Astrocyte of the cerebellum (primary cell): ENCODE results near the gene HPS3.
"Not testable (repeated sequence)": the region's sequence is repeated elsewhere in the genome, so short reads cannot be mapped to it uniquely, and the experiment has no call there.

Experiments
- DNase-seq: peaks from one replicate; pipeline ENCODE4 v3.0.0-alpha.2; 2011; ENCODE audit warnings: low read depth
- H3K4me3 ChIP-seq: 2 replicates; pipeline ENCODE4 v1.5.1; 2011; ENCODE audit warnings: mild to moderate bottlenecking, low read depth, low read length, moderate library complexity
- in situ Hi-C: cut with HindIII; loops from 2 replicates; pipeline ENCODE4 v1.10.0; 2017; ENCODE audit warnings: low sequenced_read_pairs
- TF ChIP-seq, protein P1 (sequence below): IDR thresholded peaks from 2 replicates; pipeline ENCODE4 v1.5.1; 2012; ENCODE audit warnings: low read length, low read depth, moderate library complexity, mild to moderate bottlenecking; ENCODE audit errors: missing control alignments

HPS3 gene

DNA sequence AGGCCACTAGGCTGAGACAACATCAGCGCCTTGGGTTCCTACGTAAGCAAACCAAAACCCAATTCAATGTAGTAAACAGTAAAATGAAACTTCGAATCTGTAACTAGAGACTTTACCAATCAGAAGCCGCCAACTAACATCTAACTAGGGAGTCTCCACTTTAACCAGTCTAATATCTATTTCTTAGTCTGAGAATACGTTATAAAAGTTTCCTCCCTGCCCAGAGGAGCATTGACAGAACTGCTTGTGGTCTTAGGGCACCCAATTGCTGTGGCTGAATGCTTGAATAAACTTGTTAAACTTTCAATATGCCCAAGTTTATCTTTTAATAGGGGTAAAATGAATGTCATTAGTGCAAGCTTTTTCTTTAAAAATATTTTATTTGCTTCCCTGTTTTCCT is 87.9 kb downstream of the HPS3 start:
- TF ChIP-seq, protein P1, sequence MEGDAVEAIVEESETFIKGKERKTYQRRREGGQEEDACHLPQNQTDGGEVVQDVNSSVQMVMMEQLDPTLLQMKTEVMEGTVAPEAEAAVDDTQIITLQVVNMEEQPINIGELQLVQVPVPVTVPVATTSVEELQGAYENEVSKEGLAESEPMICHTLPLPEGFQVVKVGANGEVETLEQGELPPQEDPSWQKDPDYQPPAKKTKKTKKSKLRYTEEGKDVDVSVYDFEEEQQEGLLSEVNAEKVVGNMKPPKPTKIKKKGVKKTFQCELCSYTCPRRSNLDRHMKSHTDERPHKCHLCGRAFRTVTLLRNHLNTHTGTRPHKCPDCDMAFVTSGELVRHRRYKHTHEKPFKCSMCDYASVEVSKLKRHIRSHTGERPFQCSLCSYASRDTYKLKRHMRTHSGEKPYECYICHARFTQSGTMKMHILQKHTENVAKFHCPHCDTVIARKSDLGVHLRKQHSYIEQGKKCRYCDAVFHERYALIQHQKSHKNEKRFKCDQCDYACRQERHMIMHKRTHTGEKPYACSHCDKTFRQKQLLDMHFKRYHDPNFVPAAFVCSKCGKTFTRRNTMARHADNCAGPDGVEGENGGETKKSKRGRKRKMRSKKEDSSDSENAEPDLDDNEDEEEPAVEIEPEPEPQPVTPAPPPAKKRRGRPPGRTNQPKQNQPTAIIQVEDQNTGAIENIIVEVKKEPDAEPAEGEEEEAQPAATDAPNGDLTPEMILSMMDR = no peak
- in situ Hi-C loops = no loop called here
- no peak overlapping the region for H3K4me3 ChIP-seq
- DNase-seq = no peak

DNA sequence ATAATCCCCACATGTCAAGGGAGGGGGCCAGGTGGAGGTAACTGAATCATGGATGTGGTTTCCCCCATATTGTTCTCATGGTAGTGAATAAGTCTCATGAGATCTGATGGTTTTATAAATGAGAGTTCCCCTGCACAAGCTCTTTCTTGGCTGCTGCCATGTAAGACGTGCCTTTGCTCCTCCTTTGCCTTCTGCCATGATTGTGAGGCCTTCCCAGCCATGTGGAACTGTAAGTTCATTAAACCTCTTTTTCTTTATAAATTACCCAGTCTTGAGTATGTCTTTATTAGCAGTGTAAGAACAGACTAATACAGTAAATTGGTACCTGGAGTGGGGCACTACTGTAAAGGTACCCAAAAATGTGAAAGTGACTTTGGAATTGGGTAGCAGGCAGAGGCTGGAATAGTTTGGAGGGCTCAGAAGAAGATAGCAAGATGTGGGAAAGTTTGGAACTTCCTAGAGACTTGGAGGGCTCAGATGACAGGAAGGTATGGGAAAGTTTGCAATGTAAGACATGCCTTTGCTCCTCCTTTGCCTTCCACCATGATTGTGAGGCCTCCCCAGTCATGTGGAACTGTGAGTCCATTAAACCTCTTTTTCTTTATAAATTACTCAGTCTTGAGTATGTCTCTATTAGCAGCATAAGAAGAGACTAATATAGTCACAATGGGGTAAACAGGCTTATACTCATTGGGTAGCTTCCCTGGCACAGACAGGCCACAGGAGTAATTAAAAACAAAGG is 90.1 kb downstream of the HPS3 start:
- H3K4me3 ChIP-seq, in situ Hi-C loops, DNase-seq: not testable (repeated sequence)

DNA sequence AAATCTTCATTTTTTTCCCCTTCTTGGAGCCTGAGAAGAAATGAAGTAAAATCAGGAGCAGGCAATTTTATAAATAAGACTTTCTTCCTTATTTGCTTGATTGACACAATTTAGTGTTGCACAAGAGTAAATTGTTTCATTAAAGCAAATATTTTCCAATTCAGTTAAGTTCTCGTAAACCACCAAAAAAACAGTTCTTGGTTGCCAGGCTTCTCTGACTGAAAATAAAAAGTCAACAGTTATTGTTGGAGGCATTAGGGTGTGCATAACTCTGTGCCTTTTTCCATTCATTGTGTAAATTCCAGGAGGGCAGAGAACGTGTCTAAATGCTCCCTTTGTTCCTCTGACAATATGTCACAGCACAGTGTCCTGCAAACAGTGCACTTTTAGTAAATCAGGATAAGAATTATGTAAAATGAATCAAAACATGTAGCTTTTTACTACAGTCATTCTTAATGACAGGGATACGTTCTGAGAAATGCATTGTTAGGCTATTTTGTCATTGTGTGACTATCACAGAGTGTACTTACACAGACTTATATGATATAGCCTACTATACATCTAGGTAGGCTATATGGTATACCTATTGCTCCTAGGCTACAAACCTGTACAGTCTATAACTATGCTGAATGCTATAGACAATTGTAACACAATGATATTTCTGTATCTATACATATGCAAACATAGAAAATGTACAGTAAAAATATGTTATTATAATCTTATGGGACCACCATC is 92.5 kb downstream of the HPS3 start, which contains the start of gene CP:
CP (minus strand) TSS at position 47 of the 735 bp plus-strand sequence; CDS start at position 10, 37 bp downstream.
- in situ Hi-C loops = no loop called here
- H3K4me3 ChIP-seq = no peak within 1 kb of the TSS
- TF ChIP-seq, protein P1 = no peak
- no peak for DNase-seq
